ENCODE measurements around the gene AQP1. TPM values are rescaled to one million over a fixed set of nuclear protein-coding genes. Genes with fewer than 3 reads are reported as not detected.

The AQP1 gene
- total RNA-seq, 2 experiments from 2014 or later, result not detected

GRCh38 chr7:30896783-30897637 lies 14.6 kb upstream of the AQP1 start:
- POLR2A ChIA-PET, result no interaction called here

GRCh38 chr7:30897770-30898169 lies 13.9 kb upstream of the AQP1 start:
- no peak overlapping the region for H3K4me2 ChIP-seq (ENCODE audit: low read length)
- no peak overlapping the region for H2AFZ ChIP-seq (ENCODE audit: low read length)
- DNase-seq (ENCODE audit: low spot score), result no peak
- no peaks in the 10 kb centered on the region for H3K9me3 ChIP-seq (ENCODE audit: low read length)
- no peaks in the 10 kb centered on the region for H3K36me3 ChIP-seq (ENCODE audit: insufficient read depth, low read length)
- POLR2A ChIA-PET, result interaction anchor here (0.6 to 1.4 kb wide), 2 partner anchors 10 to 46 kb away, joined by 4 to 7 read pairs; no protein-coding TSS in a partner anchor
- no peaks in the 10 kb centered on the region for H3K4me1 ChIP-seq (ENCODE audit: insufficient read depth, low read length, poor library complexity, severe bottlenecking)
- H3K4me3 ChIP-seq (ENCODE audit: low read depth, low read length, poor library complexity, severe bottlenecking), result no peak overlapping the region
- BruUV-seq (replicated peaks), result no TSS peak
- CTCF ChIA-PET (ENCODE audit: unreplicated experiment), result no interaction called here
- intact Hi-C loops (cut with micrococcal nuclease; ENCODE audit: unreplicated experiment), result no loop called here
- no peak overlapping the region for H3K27ac ChIP-seq (ENCODE audit: low read depth, low read length, poor library complexity, severe bottlenecking)
- no peaks in the 10 kb centered on the region for H4K20me1 ChIP-seq (ENCODE audit: insufficient read depth, low read length)
- TF ChIP-seq EZH2phosphoT487 (IDR thresholded peaks at IDR 0.05; ENCODE audit: borderline replicate concordance, low read depth, low read length) (no peak), CTCF (conservative IDR thresholded peaks at IDR 0.05; ENCODE audit: low read length) (no peak)
- H3K79me2 ChIP-seq (ENCODE audit: insufficient read depth, low read depth, low read length), result no peaks in the 10 kb centered on the region
- H3K9me2 ChIP-seq (ENCODE audit: insufficient read depth, low read length), result no peaks in the 10 kb centered on the region

More at GRCh38 chr7:30896783-30897637, 14.6 kb upstream of the AQP1 start:
- Histone ChIP-seq H3K9me2 (ENCODE audit: insufficient read depth, low read length) (no peaks in the 10 kb centered on the region), H4K20me1 (ENCODE audit: insufficient read depth, low read length) (no peaks in the 10 kb centered on the region), H3K4me1 (ENCODE audit: insufficient read depth, low read length, poor library complexity, severe bottlenecking) (no peaks in the 10 kb centered on the region), H2AFZ (ENCODE audit: low read length) (no peak overlapping the region), H3K36me3 (ENCODE audit: insufficient read depth, low read length) (no peaks in the 10 kb centered on the region), H3K4me3 (ENCODE audit: low read depth, low read length, poor library complexity, severe bottlenecking) (no peak overlapping the region), H3K4me2 (ENCODE audit: low read length) (no peak overlapping the region), H3K79me2 (ENCODE audit: insufficient read depth, low read depth, low read length) (no peaks in the 10 kb centered on the region), H3K9me3 (ENCODE audit: low read length) (no peaks in the 10 kb centered on the region), H3K27ac (ENCODE audit: low read depth, low read length, poor library complexity, severe bottlenecking) (no peak overlapping the region)
- DNase-seq (ENCODE audit: low spot score), result no peak
- intact Hi-C loops (cut with micrococcal nuclease; ENCODE audit: unreplicated experiment), result no loop called here
- no TSS peak for BruUV-seq (replicated peaks)
- CTCF ChIA-PET (ENCODE audit: unreplicated experiment), result no interaction called here
- no peak for TF ChIP-seq CTCF (conservative IDR thresholded peaks at IDR 0.05; ENCODE audit: low read length)
- TF ChIP-seq EZH2phosphoT487 (IDR thresholded peaks at IDR 0.05; ENCODE audit: borderline replicate concordance, low read depth, low read length), result no peak

DNA sequence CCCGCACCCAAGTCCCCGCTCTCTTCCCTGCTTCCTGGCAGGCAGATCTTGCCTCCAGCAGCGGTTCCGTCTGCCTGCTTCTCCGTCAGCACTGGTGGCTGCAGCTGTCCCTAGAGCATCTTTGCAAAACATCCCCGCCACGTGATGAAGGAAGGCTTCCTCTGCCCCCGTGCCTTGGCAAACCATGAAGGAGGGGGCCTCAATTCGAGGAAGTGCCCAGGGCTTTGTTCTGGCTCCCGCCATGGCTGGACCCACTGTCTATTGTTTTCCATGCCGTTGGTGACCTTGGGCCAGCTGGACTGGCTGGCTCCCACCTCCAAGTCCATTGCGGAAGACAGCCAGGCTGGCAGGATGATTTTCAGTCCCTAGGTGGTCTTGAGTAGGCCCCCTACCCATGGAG lies 13.2 kb upstream of the AQP1 start:
- BruUV-seq (replicated peaks), result no TSS peak
- no peak for DNase-seq (ENCODE audit: low spot score)
- intact Hi-C loops (cut with micrococcal nuclease; ENCODE audit: unreplicated experiment), result no loop called here
- Histone ChIP-seq H3K9me3 (ENCODE audit: low read length) (no peaks in the 10 kb centered on the region), H2AFZ (ENCODE audit: low read length) (no peak overlapping the region), H3K36me3 (ENCODE audit: insufficient read depth, low read length) (no peaks in the 10 kb centered on the region), H3K79me2 (ENCODE audit: insufficient read depth, low read depth, low read length) (no peaks in the 10 kb centered on the region), H4K20me1 (ENCODE audit: insufficient read depth, low read length) (no peaks in the 10 kb centered on the region), H3K4me2 (ENCODE audit: low read length) (no peak overlapping the region), H3K4me1 (ENCODE audit: insufficient read depth, low read length, poor library complexity, severe bottlenecking) (no peaks in the 10 kb centered on the region), H3K4me3 (ENCODE audit: low read depth, low read length, poor library complexity, severe bottlenecking) (no peak overlapping the region), H3K9me2 (ENCODE audit: insufficient read depth, low read length) (no peaks in the 10 kb centered on the region), H3K27ac (ENCODE audit: low read depth, low read length, poor library complexity, severe bottlenecking) (no peak overlapping the region)
- POLR2A ChIA-PET, result interaction anchor here (0.6 to 1.4 kb wide), 2 partner anchors 11 to 47 kb away, joined by 4 to 7 read pairs; no protein-coding TSS in a partner anchor
- CTCF ChIA-PET (ENCODE audit: unreplicated experiment), result no interaction called here
- no peak for TF ChIP-seq CTCF (conservative IDR thresholded peaks at IDR 0.05; ENCODE audit: low read length)
- TF ChIP-seq EZH2phosphoT487 (IDR thresholded peaks at IDR 0.05; ENCODE audit: borderline replicate concordance, low read depth, low read length), result no peak

Data from OCI-LY7 (cell line).